ENCODE measurements around the gene ITIH4.

Gene ITIH4

DNA sequence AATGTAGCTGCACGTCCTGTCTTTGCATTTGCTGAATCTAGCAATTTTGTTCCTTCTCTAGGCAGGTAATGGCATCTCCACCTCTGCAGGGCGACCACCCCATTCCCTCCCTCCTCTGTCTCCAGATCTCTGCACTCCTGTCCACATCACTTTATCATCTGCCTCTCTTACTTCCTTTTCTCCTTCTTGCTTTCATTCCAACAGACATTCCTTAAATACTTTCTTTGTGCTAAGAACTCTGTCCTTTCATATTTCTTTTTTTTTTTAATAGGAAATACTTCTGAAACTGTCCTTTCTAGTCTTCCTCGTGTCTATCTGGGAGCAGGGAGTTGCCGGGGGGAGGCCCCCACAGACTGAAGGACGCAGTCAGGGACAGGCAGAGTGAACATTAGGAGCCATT lies 28.6 kb downstream of the ITIH4 start:
- no peaks in the 10 kb centered on the region for H3K9me3 ChIP-seq (ENCODE audit: control insufficient read depth, low read length)
- H3K27me3 ChIP-seq (ENCODE audit: control insufficient read depth, insufficient read depth, low read length, poor library complexity, severe bottlenecking), result no peaks in the 10 kb centered on the region
- H3K36me3 ChIP-seq (ENCODE audit: control insufficient read depth, insufficient read depth, low read length), result no peaks in the 10 kb centered on the region
- no peak overlapping the region for H3K4me3 ChIP-seq (ENCODE audit: insufficient read depth, low read depth, low read length)
- H3K27ac ChIP-seq (ENCODE audit: insufficient read depth, low read depth, low read length, poor library complexity, severe bottlenecking), result no peak overlapping the region
- WGBS, 2 experiments, result 91 to 95% methylated on average over 5 of the region's 5 CpGs
- H3K4me1 ChIP-seq (ENCODE audit: control insufficient read depth, insufficient read depth, low read length), result peaks cover 3% of the 10 kb centered on the region

DNA sequence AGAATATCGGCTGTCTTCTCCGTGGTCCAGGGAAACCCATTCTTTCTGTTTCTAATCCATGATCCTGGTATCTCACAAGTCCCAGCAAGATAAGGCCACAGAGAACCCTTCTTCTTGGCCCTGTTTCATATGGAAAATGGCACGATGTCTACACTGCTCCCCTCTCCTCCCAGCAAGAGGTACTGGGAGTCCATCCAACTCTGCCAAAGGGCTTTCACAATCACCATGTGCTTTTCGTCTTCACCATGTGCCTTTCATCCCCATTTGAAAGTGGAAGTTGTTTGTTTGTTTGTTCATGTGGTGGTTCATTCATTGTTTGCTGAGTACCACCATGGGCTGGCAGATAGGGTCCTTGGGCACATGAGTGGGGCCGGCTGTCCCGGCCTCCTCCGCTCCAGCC lies 30.4 kb downstream of the ITIH4 start:
- WGBS, 2 experiments, result 94% methylated on average over 7 of the region's 7 CpGs
- Histone ChIP-seq H3K4me3 (ENCODE audit: insufficient read depth, low read depth, low read length) (no peak overlapping the region), H3K27ac (ENCODE audit: insufficient read depth, low read depth, low read length, poor library complexity, severe bottlenecking) (no peak overlapping the region)

GRCh38 chr3:52798978-52799476 lies 31.4 kb downstream of the ITIH4 start:
- H3K27ac ChIP-seq (ENCODE audit: insufficient read depth, low read depth, low read length, poor library complexity, severe bottlenecking), result no peak overlapping the region
- H3K4me3 ChIP-seq (ENCODE audit: insufficient read depth, low read depth, low read length), result no peak overlapping the region
- 66% methylated on average over 14 of the region's 14 CpGs for WGBS, 2 experiments
- peaks cover 8% of the 10 kb centered on the region for H3K4me1 ChIP-seq (ENCODE audit: control insufficient read depth, insufficient read depth, low read length)
- H3K27me3 ChIP-seq (ENCODE audit: control insufficient read depth, insufficient read depth, low read length, poor library complexity, severe bottlenecking), result no peaks in the 10 kb centered on the region
- no peaks in the 10 kb centered on the region for H3K36me3 ChIP-seq (ENCODE audit: control insufficient read depth, insufficient read depth, low read length)
- H3K9me3 ChIP-seq (ENCODE audit: control insufficient read depth, low read length), result no peaks in the 10 kb centered on the region

More for the DNA sequence above, 30.4 kb downstream of the ITIH4 start:
- Histone ChIP-seq H3K9me3 (ENCODE audit: control insufficient read depth, low read length) (no peaks in the 10 kb centered on the region), H3K4me1 (ENCODE audit: control insufficient read depth, insufficient read depth, low read length) (no peaks in the 10 kb centered on the region), H3K36me3 (ENCODE audit: control insufficient read depth, insufficient read depth, low read length) (no peaks in the 10 kb centered on the region), H3K27me3 (ENCODE audit: control insufficient read depth, insufficient read depth, low read length, poor library complexity, severe bottlenecking) (no peaks in the 10 kb centered on the region)

DNA sequence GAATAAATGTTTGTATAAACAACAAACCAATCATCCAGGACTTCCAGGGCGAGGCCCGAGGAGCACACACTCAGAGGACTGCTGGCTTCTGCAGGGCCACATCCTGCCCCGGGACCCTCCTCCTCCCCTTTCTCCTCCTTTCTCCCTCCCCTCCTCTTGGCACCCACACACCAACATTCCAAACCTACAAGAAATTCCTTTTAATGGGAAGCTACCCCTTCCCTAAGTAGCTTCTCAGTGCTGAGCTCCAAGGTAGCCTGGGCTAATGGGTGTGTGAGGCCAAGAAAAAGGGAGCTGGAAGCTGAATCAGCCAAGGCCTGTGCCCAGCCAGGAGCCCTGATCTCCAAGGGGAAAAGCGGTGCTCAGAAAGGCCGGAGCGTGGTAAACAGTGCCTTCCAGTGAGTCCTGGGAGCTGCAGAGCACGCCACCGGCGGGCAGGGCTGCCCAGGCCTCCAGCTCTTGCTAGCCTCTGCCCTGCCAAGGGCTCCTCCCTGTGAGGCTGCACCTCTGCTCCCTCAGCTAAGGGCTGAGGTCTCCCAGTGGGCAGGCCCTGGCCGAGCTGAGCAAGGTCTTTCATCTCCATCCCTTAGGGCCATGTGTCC lies 32.0 kb downstream of the ITIH4 start:
- WGBS, 2 experiments, result 92 to 94% methylated on average over 10 of the region's 10 CpGs
- H3K9me3 ChIP-seq (ENCODE audit: control insufficient read depth, low read length), result no peaks in the 10 kb centered on the region
- H3K27ac ChIP-seq (ENCODE audit: insufficient read depth, low read depth, low read length, poor library complexity, severe bottlenecking), result no peak overlapping the region
- H3K4me3 ChIP-seq (ENCODE audit: insufficient read depth, low read depth, low read length), result no peak overlapping the region
- no peaks in the 10 kb centered on the region for H3K36me3 ChIP-seq (ENCODE audit: control insufficient read depth, insufficient read depth, low read length)
- no peaks in the 10 kb centered on the region for H3K27me3 ChIP-seq (ENCODE audit: control insufficient read depth, insufficient read depth, low read length, poor library complexity, severe bottlenecking)
- H3K4me1 ChIP-seq (ENCODE audit: control insufficient read depth, insufficient read depth, low read length), result peaks cover 13% of the 10 kb centered on the region

GRCh38 chr3:52796411-52796810 lies 34.1 kb downstream of the ITIH4 start:
- H3K4me1 ChIP-seq (ENCODE audit: control insufficient read depth, insufficient read depth, low read length), result peaks cover 14% of the 10 kb centered on the region
- H3K36me3 ChIP-seq (ENCODE audit: control insufficient read depth, insufficient read depth, low read length), result no peaks in the 10 kb centered on the region
- WGBS, 2 experiments, result 94% methylated on average over 9 of the region's 9 CpGs
- no peaks in the 10 kb centered on the region for H3K9me3 ChIP-seq (ENCODE audit: control insufficient read depth, low read length)
- no peak overlapping the region for H3K4me3 ChIP-seq (ENCODE audit: insufficient read depth, low read depth, low read length)
- H3K27me3 ChIP-seq (ENCODE audit: control insufficient read depth, insufficient read depth, low read length, poor library complexity, severe bottlenecking), result no peaks in the 10 kb centered on the region
- H3K27ac ChIP-seq (ENCODE audit: insufficient read depth, low read depth, low read length, poor library complexity, severe bottlenecking), result no peak overlapping the region

DNA sequence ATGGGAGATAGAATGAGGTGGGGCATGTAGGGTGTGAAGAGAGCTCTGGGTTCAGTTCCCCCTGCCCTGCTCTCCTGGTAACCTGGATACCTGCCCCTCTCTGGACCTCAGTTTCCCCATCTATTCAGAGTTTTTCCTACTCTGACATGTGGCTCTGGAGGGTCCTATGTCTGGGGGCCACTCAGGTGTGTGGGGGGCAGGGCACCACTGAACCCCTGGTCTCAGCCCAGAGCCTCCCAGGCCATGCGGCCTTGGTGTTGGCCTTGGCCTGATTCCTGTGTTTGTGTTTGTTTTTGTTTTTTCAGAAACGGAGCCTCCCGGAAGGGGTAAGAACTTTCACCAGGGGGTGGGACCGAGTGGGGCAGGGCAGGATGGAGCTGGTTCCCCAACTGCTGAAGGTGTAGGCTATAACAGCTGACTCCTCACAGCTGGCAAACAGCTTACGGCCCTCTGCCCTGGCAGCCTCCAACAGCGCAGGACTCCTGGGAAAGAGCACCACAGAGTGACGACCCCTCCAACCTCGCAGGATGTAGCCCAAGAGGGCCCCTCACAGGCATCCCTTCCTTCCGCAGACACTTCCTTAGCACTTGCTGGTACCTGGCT lies 35.1 kb downstream of the ITIH4 start:
- H3K27ac ChIP-seq (ENCODE audit: insufficient read depth, low read depth, low read length, poor library complexity, severe bottlenecking), result no peak overlapping the region
- peaks cover 14% of the 10 kb centered on the region for H3K4me1 ChIP-seq (ENCODE audit: control insufficient read depth, insufficient read depth, low read length)
- H3K4me3 ChIP-seq (ENCODE audit: insufficient read depth, low read depth, low read length), result no peak overlapping the region
- 89 to 91% methylated on average over 9 of the region's 9 CpGs for WGBS, 2 experiments
- H3K27me3 ChIP-seq (ENCODE audit: control insufficient read depth, insufficient read depth, low read length, poor library complexity, severe bottlenecking), result no peaks in the 10 kb centered on the region
- H3K36me3 ChIP-seq (ENCODE audit: control insufficient read depth, insufficient read depth, low read length), result no peaks in the 10 kb centered on the region
- H3K9me3 ChIP-seq (ENCODE audit: control insufficient read depth, low read length), result no peaks in the 10 kb centered on the region

DNA sequence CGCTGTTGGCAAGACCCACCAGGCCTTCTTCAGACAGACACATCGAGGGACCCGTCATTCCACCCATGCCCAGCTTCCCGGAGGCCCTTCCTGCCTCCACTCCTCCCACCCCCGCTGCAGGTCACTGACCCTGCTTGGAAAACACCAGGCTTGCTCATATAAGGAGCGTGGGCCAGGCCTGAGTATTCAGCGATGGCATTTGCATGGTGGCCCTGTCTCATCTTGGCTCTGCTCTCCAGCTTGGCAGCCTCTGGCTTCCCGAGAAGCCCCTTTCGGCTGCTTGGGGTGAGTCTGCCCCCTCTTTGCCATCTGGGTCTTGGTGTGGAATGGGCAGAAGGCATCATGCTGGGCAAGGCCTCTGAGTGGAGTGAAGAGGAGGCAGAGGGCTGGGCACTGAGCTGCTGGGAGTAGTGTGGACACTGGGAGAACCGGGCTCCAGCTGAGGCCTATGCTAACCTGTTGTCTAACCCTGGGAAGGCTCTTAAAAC lies 35.8 kb downstream of the ITIH4 start, which contains the start of gene ITIH3:
ITIH3 (plus strand) TSS at position 185 of the 488 bp plus-strand sequence; CDS start at position 193, 8 bp downstream.
- 84 to 85% methylated on average over 10 of the region's 10 CpGs for WGBS, 2 experiments
- Histone ChIP-seq H3K9me3 (ENCODE audit: control insufficient read depth, low read length) (no peaks in the 10 kb centered on the region), H3K27ac (ENCODE audit: insufficient read depth, low read depth, low read length, poor library complexity, severe bottlenecking) (no peak within 1 kb of the TSS), H3K27me3 (ENCODE audit: control insufficient read depth, insufficient read depth, low read length, poor library complexity, severe bottlenecking) (no peaks in the 10 kb centered on the region), H3K36me3 (ENCODE audit: control insufficient read depth, insufficient read depth, low read length) (no peaks in the 10 kb centered on the region), H3K4me1 (ENCODE audit: control insufficient read depth, insufficient read depth, low read length) (peaks cover 14% of the 10 kb centered on the region), H3K4me3 (ENCODE audit: insufficient read depth, low read depth, low read length) (no peak within 1 kb of the TSS)

GRCh38 chr3:52793702-52794611 lies 36.5 kb downstream of the ITIH4 start:
- no peaks in the 10 kb centered on the region for H3K9me3 ChIP-seq (ENCODE audit: control insufficient read depth, low read length)
- H3K4me1 ChIP-seq (ENCODE audit: control insufficient read depth, insufficient read depth, low read length), result peaks cover 14% of the 10 kb centered on the region
- no peaks in the 10 kb centered on the region for H3K36me3 ChIP-seq (ENCODE audit: control insufficient read depth, insufficient read depth, low read length)
- 86 to 88% methylated on average over 9 of the region's 9 CpGs for WGBS, 2 experiments
- no peak overlapping the region for H3K4me3 ChIP-seq (ENCODE audit: insufficient read depth, low read depth, low read length)
- H3K27me3 ChIP-seq (ENCODE audit: control insufficient read depth, insufficient read depth, low read length, poor library complexity, severe bottlenecking), result no peaks in the 10 kb centered on the region
- H3K27ac ChIP-seq (ENCODE audit: insufficient read depth, low read depth, low read length, poor library complexity, severe bottlenecking), result no peak overlapping the region

GRCh38 chr3:52792961-52793695 lies 37.3 kb downstream of the ITIH4 start:
- peaks cover 14% of the 10 kb centered on the region for H3K4me1 ChIP-seq (ENCODE audit: control insufficient read depth, insufficient read depth, low read length)
- no peak overlapping the region for H3K27ac ChIP-seq (ENCODE audit: insufficient read depth, low read depth, low read length, poor library complexity, severe bottlenecking)
- H3K9me3 ChIP-seq (ENCODE audit: control insufficient read depth, low read length), result no peaks in the 10 kb centered on the region
- 85 to 91% methylated on average over 18 of the region's 18 CpGs for WGBS, 2 experiments
- no peaks in the 10 kb centered on the region for H3K36me3 ChIP-seq (ENCODE audit: control insufficient read depth, insufficient read depth, low read length)
- no peak overlapping the region for H3K4me3 ChIP-seq (ENCODE audit: insufficient read depth, low read depth, low read length)
- H3K27me3 ChIP-seq (ENCODE audit: control insufficient read depth, insufficient read depth, low read length, poor library complexity, severe bottlenecking), result no peaks in the 10 kb centered on the region
